Measurements from ENCODE around the gene GALNT2.

DNA sequence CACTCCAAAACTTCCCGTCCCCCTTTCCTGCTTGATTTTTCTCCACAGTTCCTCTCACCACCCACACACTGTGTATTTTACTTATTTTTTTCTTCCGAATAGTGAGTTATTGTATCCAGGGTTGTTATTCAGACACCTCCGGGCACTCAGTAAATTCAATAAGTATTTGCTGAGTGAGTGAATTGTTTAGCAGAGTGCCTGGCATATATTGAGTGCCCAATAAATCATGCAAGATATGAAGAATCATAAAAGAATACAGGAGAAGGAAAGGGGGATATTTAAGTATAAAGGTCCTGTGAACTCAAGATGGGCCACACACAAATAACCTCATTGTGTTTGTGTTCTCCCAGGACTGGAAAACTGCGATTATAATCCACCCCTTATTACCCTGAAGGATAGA lies 139.9 kb downstream of the GALNT2 start:
- TF ChIP-seq CTCF (conservative IDR thresholded peaks at IDR 0.05; ENCODE audit: low read length) (no peak), EZH2phosphoT487 (IDR thresholded peaks at IDR 0.05; ENCODE audit: borderline replicate concordance) (no peak)
